GM12874 (cell line): ENCODE data around the gene NOS1AP.

Experiments used
- CTCF ChIP-seq: IDR thresholded peaks from 2 replicates; pipeline ENCODE4 v1.5.1; 2011; ENCODE audit warnings: low read depth, mild to moderate bottlenecking, control low read depth, low read length, moderate library complexity; ENCODE audit not compliant: insufficient read depth

Gene NOS1AP

GRCh38 chr1:162250004-162250730 is 180.7 kb downstream of the NOS1AP start:
- no peak for TF ChIP-seq CTCF

- no peak for TF ChIP-seq CTCF
Measured at GRCh38 chr1:162251102-162251501, 181.6 kb downstream of the NOS1AP start.

GRCh38 chr1:162252214-162252613 is 182.7 kb downstream of the NOS1AP start:
- TF ChIP-seq CTCF: no peak

- TF ChIP-seq CTCF: no peak
Measured at GRCh38 chr1:162253790-162254189, 184.3 kb downstream of the NOS1AP start.

- no peak for TF ChIP-seq CTCF
Measured at GRCh38 chr1:162256287-162256686, 186.8 kb downstream of the NOS1AP start.

- no peak for TF ChIP-seq CTCF
Measured at GRCh38 chr1:162258394-162258793, 188.9 kb downstream of the NOS1AP start.

- TF ChIP-seq CTCF: no peak
Measured at GRCh38 chr1:162259894-162260455, 190.5 kb downstream of the NOS1AP start.
